Ascending aorta (tissue), 2 donors: Measurements from ENCODE around the gene GPA33. TPM values are rescaled to one million over a fixed set of nuclear protein-coding genes. Genes with fewer than 3 reads are reported as not detected.

Source experiments
- DNase-seq, 2 donors: peaks; one replicate each; pipeline ENCODE4 v3.0.0-alpha.2; 2019; ENCODE audit warnings: low spot score in 2 of 2
- H3K27ac ChIP-seq, 2 donors: fragments of 200-600 bp; sonication (generic); one replicate each; pipeline ENCODE4 v1.5.1; 2016 to 2017; ENCODE audit warnings: mild to moderate bottlenecking in 1 of 2
- H3K27me3 ChIP-seq: fragments of 200-600 bp; sonication (generic); one replicate; pipeline ENCODE4 v1.5.1; 2017
- H3K36me3 ChIP-seq, 2 donors: fragments of 200-600 bp; sonication (generic); one replicate each; pipeline ENCODE4 v1.5.1; 2016
- H3K4me1 ChIP-seq, 2 donors: fragments of 200-600 bp; sonication (generic); one replicate each; pipeline ENCODE4 v1.5.1; 2016 to 2017; ENCODE audit warnings: mild to moderate bottlenecking in 1 of 2
- H3K4me3 ChIP-seq, 2 donors: fragments of 200-600 bp; sonication (generic); one replicate each; pipeline ENCODE4 v1.5.1; 2016 to 2017; ENCODE audit warnings: mild to moderate bottlenecking in 1 of 2
- H3K9me3 ChIP-seq, 2 donors: fragments of 200-600 bp; sonication (generic); one replicate each; pipeline ENCODE4 v1.5.1; 2016
- CTCF ChIP-seq, 3 experiments: fragments of 200-600 bp in 2 of 3; fragments of 450-650 bp in 1 of 3; sonication (generic) in 2 of 3; IDR thresholded peaks; one replicate each; pipeline ENCODE4 v1.5.1; 2016 to 2019; ENCODE audit warnings: antibody characterized with exemption in 3 of 3, mild to moderate bottlenecking in 1 of 3, moderate library complexity in 1 of 3
- intact Hi-C: fragments of 100-400 bp; cut with DNase I; formaldehyde crosslinking; loops from one replicate; pipeline ENCODE4 v1.15.1; 2023
- total RNA-seq: library from RNA; depleted of rRNA; stranded (reverse); fragments of >200 nt; gene quantifications from one replicate; pipeline ENCODE4 v1.1.0, GENCODE V29; 2016

Gene GPA33
- total RNA-seq, 1 donor from 2014 or later: not detected

DNA sequence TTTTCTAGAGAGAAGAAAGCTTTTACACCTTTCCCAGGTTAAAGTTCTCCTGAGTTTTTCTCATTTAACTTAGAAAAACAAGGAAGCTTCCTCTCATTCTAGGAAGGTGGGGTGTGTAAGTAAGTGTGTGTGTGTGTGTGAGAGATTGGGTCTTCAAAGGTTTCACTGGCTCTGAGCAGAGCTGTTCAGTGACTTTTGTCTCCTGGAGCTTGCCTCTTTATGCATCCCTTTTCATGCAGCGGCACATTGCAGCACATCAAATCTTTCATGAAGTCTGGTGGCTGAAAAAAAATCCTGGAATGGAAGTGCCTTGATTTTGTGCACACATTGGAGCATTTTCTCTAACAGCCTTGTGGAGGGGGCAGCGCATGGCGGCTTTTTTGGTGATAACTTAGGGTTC is 3.4 kb downstream of the GPA33 start:
- no peaks in the 10 kb centered on the region for H3K27me3 ChIP-seq
- intact Hi-C loops: no loop called here
- H3K4me3 ChIP-seq: no peak overlapping the region
- H3K27ac ChIP-seq: no peak overlapping the region
- no peak for TF ChIP-seq CTCF (IDR thresholded peaks at IDR 0.05)
- DNase-seq: no peak
- H3K9me3 ChIP-seq: no peaks in the 10 kb centered on the region
- no peaks in the 10 kb centered on the region for H3K36me3 ChIP-seq
- no peaks in the 10 kb centered on the region for H3K4me1 ChIP-seq

DNA sequence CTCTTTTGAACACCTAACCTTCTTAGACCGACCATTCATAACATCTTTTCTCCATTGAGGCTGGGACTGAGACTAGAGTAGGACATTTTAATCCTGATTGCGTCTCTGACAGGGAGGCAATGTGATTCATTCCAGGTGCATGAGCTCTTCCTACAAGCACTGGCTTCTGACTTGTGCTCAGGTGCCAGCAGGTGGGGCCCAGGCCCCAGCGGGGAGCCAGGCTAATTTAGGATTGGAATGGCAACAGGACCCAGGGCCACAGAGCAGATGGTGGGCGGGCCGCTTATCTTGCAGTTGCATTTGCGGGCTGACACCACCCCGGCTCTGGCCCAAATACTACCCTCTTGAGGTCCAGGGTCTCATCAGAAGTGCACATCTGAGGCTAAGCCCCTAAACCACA is 4.1 kb downstream of the GPA33 start:
- no peaks in the 10 kb centered on the region for H3K36me3 ChIP-seq
- H3K4me1 ChIP-seq: no peaks in the 10 kb centered on the region
- DNase-seq: no peak
- no peak overlapping the region for H3K4me3 ChIP-seq
- H3K9me3 ChIP-seq: no peaks in the 10 kb centered on the region
- H3K27ac ChIP-seq: no peak overlapping the region
- intact Hi-C loops: no loop called here
- no peaks in the 10 kb centered on the region for H3K27me3 ChIP-seq
- TF ChIP-seq CTCF (IDR thresholded peaks at IDR 0.05): no peak

DNA sequence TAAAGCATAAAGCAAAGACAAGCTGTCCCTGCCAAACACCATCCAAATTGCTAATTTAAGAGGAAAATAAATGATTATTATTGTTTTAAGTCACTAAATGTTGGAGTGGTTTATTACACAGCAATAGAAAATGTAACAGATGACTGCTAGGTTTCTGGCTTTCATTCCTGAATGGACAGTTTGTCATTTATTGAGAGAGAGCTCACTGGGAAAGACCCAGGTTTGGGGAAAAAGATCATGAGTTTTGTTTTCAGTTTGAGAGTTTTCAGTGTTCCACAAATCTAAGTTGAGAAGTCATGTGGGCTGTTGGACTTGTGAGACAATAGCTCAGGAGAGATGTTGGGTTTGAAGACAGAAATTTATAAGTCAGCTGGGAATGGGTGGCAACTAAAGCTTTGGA is 5.4 kb downstream of the GPA33 start:
- H3K36me3 ChIP-seq: no peaks in the 10 kb centered on the region
- no peak overlapping the region for H3K27ac ChIP-seq
- no peak for DNase-seq
- intact Hi-C loops: no loop called here
- H3K27me3 ChIP-seq: no peaks in the 10 kb centered on the region
- no peak for TF ChIP-seq CTCF (IDR thresholded peaks at IDR 0.05)
- no peaks in the 10 kb centered on the region for H3K4me1 ChIP-seq
- H3K9me3 ChIP-seq: no peaks in the 10 kb centered on the region
- no peak overlapping the region for H3K4me3 ChIP-seq

GRCh38 chr1:167083871-167084270 is 6.3 kb downstream of the GPA33 start:
- no peaks in the 10 kb centered on the region for H3K27me3 ChIP-seq

DNA sequence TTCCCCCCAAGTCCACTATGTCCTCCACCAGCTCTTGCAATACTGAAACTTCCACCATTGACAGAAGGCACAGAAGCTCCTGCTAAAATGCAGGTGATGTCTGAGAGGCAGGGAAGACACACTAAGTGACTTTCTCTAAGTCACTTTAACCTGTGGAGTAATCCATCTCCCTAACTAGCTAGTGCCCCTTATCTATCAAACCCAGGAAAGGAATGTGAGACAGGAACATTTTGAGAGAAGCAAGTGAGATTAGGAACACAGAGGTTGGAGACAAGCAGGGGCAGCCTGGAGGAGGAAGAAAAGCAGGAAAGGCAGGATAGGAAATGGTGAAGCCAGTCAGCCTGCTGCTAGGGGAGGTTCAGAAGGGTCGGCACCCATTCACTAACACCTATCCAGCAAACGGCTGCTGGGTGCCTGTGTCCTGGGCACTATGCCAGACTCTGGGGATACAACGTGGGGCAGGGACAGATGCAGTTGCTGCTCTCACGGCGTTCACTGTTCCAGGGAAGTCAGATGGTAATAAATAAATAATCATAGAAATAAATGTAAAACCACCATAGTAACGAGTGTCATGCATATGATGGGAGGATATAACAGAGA is 7.0 kb downstream of the GPA33 start:
- DNase-seq: no peak
- no peaks in the 10 kb centered on the region for H3K36me3 ChIP-seq
- no peaks in the 10 kb centered on the region for H3K9me3 ChIP-seq
- no peaks in the 10 kb centered on the region for H3K27me3 ChIP-seq
- H3K4me3 ChIP-seq: no peak overlapping the region
- H3K4me1 ChIP-seq: no peaks in the 10 kb centered on the region
- no peak overlapping the region for H3K27ac ChIP-seq
- intact Hi-C loops: no loop called here
- TF ChIP-seq CTCF (IDR thresholded peaks at IDR 0.05): no peak

More at GRCh38 chr1:167083871-167084270, 6.3 kb downstream of the GPA33 start:
- no peaks in the 10 kb centered on the region for H3K4me1 ChIP-seq
- DNase-seq: no peak
- TF ChIP-seq CTCF (IDR thresholded peaks at IDR 0.05): no peak
- H3K9me3 ChIP-seq: no peaks in the 10 kb centered on the region
- intact Hi-C loops: no loop called here
- H3K36me3 ChIP-seq: no peaks in the 10 kb centered on the region
- no peak overlapping the region for H3K27ac ChIP-seq
- no peak overlapping the region for H3K4me3 ChIP-seq

DNA sequence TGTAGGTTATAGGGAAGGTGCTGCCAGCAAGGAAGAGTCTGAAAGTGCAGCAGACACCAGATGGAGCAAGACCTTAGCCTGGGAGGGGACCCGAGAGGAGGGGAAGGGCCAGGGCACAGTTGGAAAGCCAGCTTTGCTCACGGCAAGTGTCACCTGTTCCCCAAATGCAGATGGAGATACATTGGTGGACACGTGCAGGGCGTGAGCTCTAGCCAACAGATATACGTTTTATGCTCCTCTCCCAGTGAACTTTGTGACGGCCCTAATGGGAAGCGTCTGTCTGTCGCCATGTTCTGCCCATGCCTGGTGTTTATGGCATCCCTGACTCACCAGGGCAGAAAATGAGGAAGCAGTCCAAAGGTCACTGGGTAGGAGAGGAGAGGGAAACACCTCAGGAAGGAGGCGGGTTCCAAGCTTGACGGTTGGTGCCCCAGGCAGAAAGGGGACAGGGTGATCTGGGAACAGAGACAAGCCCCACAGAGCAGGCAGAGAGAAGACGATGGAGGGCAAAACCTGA is 7.6 kb downstream of the GPA33 start:
- Histone ChIP-seq H3K9me3 (no peaks in the 10 kb centered on the region), H3K27ac (no peak overlapping the region), H3K36me3 (no peaks in the 10 kb centered on the region), H3K4me3 (no peak overlapping the region), H3K27me3 (no peaks in the 10 kb centered on the region), H3K4me1 (no peaks in the 10 kb centered on the region)
- no peak for DNase-seq
- TF ChIP-seq CTCF (IDR thresholded peaks at IDR 0.05): no peak
- intact Hi-C loops: no loop called here
